GM19023 (cell line): ENCODE results near the gene FOXO1.

ENCODE experiments used
- ATAC-seq: cut with Tn5 transposase; IDR thresholded peaks from one replicate; pipeline ENCODE4 v1.9.1; 2021; ENCODE audit warnings: mild to moderate bottlenecking, moderate library complexity; ENCODE audit not compliant: unreplicated experiment

Gene FOXO1

GRCh38 chr13:40611004-40611403 is 55.4 kb downstream of the FOXO1 start:
- ATAC-seq: no peak

GRCh38 chr13:40609972-40610726 is 56.3 kb downstream of the FOXO1 start:
- no peak for ATAC-seq

- no peak for ATAC-seq
Observed at GRCh38 chr13:40608308-40608707, 58.1 kb downstream of the FOXO1 start.

GRCh38 chr13:40605573-40605972 is 60.9 kb downstream of the FOXO1 start:
- ATAC-seq: no peak

GRCh38 chr13:40604135-40604534 is 62.3 kb downstream of the FOXO1 start:
- ATAC-seq: no peak

- no peak for ATAC-seq
Observed at GRCh38 chr13:40600149-40600751, 66.2 kb downstream of the FOXO1 start.

- no peak for ATAC-seq
Observed at GRCh38 chr13:40599747-40600146, 66.7 kb downstream of the FOXO1 start.

- ATAC-seq: no peak
Observed at GRCh38 chr13:40599124-40599523, 67.3 kb downstream of the FOXO1 start.

- no peak for ATAC-seq
Observed at GRCh38 chr13:40598569-40598968, 67.9 kb downstream of the FOXO1 start.

- ATAC-seq: no peak
Observed at GRCh38 chr13:40597735-40598365, 68.6 kb downstream of the FOXO1 start.

- no peak for ATAC-seq
Observed at GRCh38 chr13:40596484-40596883, 70.0 kb downstream of the FOXO1 start.

- no peak for ATAC-seq
Observed at GRCh38 chr13:40595693-40596092, 70.7 kb downstream of the FOXO1 start.

GRCh38 chr13:40592035-40592434 is 74.4 kb downstream of the FOXO1 start:
- no peak for ATAC-seq

GRCh38 chr13:40591091-40591490 is 75.3 kb downstream of the FOXO1 start:
- no peak for ATAC-seq

GRCh38 chr13:40590112-40590862 is 76.2 kb downstream of the FOXO1 start:
- ATAC-seq: no peak

GRCh38 chr13:40589285-40590109 is 76.9 kb downstream of the FOXO1 start:
- ATAC-seq: peak; percentile 95

- ATAC-seq: no peak
Observed at GRCh38 chr13:40588101-40588500, 78.3 kb downstream of the FOXO1 start.

- ATAC-seq: no peak
Observed at GRCh38 chr13:40586886-40587565, 79.4 kb downstream of the FOXO1 start.

GRCh38 chr13:40585911-40586471 is 80.5 kb downstream of the FOXO1 start:
- no peak for ATAC-seq

GRCh38 chr13:40583738-40584137 is 82.7 kb downstream of the FOXO1 start:
- ATAC-seq: no peak
